IMR-90 (cell line): ENCODE data around the gene DYRK3. TPM values are rescaled to one million over a fixed set of nuclear protein-coding genes. Genes with fewer than 3 reads are reported as not detected.

ENCODE experiments used
- ATAC-seq: fragments of 200-7000 bp; cut with Tn5 transposase; 2 replicates; pipeline ENCODE4 v1.9.1; 2020; ENCODE audit warnings: low read depth, mild to moderate bottlenecking, moderate library complexity
- BruUV-seq: library from RNA; stranded (reverse); fragments of 400-500 nt; replicated peaks from 2 replicates; lab custom pipeline; 2021; lab: Mats Ljungman, UMichigan
- CTCF ChIA-PET: fragments of 300-600 bp; formaldehyde crosslinking; extraction: SDS; loops from one replicate; lab custom pipeline; 2021; ENCODE audit warnings: antibody characterized with exemption; lab: Yijun Ruan, JAX
- POLR2A ChIA-PET: fragments of 300-600 bp; sonication (Branson Sonifier 250); formaldehyde crosslinking; loops from one replicate; lab custom pipeline; 2022; ENCODE audit warnings: antibody characterized with exemption; ENCODE audit not compliant: unreplicated experiment; lab: Charles Lee
- DNase-seq: peaks from one replicate; pipeline ENCODE4 v3.0.0; 2013
- H2AFZ ChIP-seq: replicated peaks from 2 replicates; pipeline ENCODE3; 2013; ENCODE audit warnings: low read length, mild to moderate bottlenecking; ENCODE audit not compliant: poor library complexity
- H2AK5ac ChIP-seq: 2 replicates; pipeline ENCODE4 v1.6.1; 2013; ENCODE audit warnings: low read depth, low read length, inconsistent platforms
- H2AK9ac ChIP-seq: replicated peaks from 2 replicates; pipeline ENCODE3; 2013; ENCODE audit warnings: mild to moderate bottlenecking, low read depth, low read length, moderate library complexity; ENCODE audit not compliant: poor library complexity
- H2BK120ac ChIP-seq: 2 replicates; pipeline ENCODE4 v1.6.1; 2013; ENCODE audit warnings: low read depth, low read length, inconsistent platforms
- H2BK15ac ChIP-seq: 3 replicates; pipeline ENCODE4 v1.6.1; 2013; ENCODE audit warnings: low read depth, low read length, inconsistent platforms
- H2BK20ac ChIP-seq: 2 replicates; pipeline ENCODE4 v1.6.1; 2013; ENCODE audit warnings: low read depth, mild to moderate bottlenecking, inconsistent platforms, low read length, moderate library complexity
- H2BK5ac ChIP-seq: 2 replicates; pipeline ENCODE4 v1.6.1; 2013; ENCODE audit warnings: mild to moderate bottlenecking, low read depth, low read length, inconsistent platforms; ENCODE audit not compliant: poor library complexity, severe bottlenecking
- H3K14ac ChIP-seq: replicated peaks from 2 replicates; pipeline ENCODE4 v1.6.1; 2013; ENCODE audit warnings: low read depth, low read length, inconsistent platforms
- H3K18ac ChIP-seq: 2 replicates; pipeline ENCODE4 v1.6.1; 2013; ENCODE audit warnings: low read depth, low read length, control low read depth
- H3K23ac ChIP-seq: 2 replicates; pipeline ENCODE4 v1.6.1; 2013; ENCODE audit warnings: low read depth, low read length, inconsistent platforms
- H3K27ac ChIP-seq: 2 replicates; pipeline ENCODE4 v1.5.1; 2013; ENCODE audit warnings: mild to moderate bottlenecking, control low read depth, low read length; ENCODE audit not compliant: insufficient read depth
- H3K27me3 ChIP-seq: 2 replicates; pipeline ENCODE4 v1.6.1; 2013; ENCODE audit warnings: low read length; ENCODE audit not compliant: control insufficient read depth, insufficient read depth
- H3K36me3 ChIP-seq: 2 replicates; pipeline ENCODE4 v1.6.1; 2013; ENCODE audit warnings: low read length, mixed read lengths; ENCODE audit not compliant: control insufficient read depth, insufficient read depth
- H3K4ac ChIP-seq: 2 replicates; pipeline ENCODE4 v1.6.1; 2013; ENCODE audit warnings: low read depth, low read length, inconsistent platforms
- H3K4me1 ChIP-seq: 2 replicates; pipeline ENCODE4 v1.6.1; 2013; ENCODE audit warnings: low read length, mixed read lengths; ENCODE audit not compliant: control insufficient read depth, insufficient read depth
- H3K4me2 ChIP-seq: 2 replicates; pipeline ENCODE4 v1.6.1; 2013; ENCODE audit warnings: low read depth, mild to moderate bottlenecking, control low read depth, low read length, moderate library complexity
- H3K4me3 ChIP-seq: 2 replicates; pipeline ENCODE4 v1.5.1; 2013; ENCODE audit warnings: low read depth, mild to moderate bottlenecking, control low read depth, low read length, moderate library complexity; ENCODE audit not compliant: insufficient read depth
- H3K56ac ChIP-seq: 2 replicates; pipeline ENCODE4 v1.6.1; 2013; ENCODE audit warnings: low read length, inconsistent platforms; ENCODE audit not compliant: insufficient read depth; ENCODE audit errors: extremely low read depth
- H3K79me1 ChIP-seq, 2 experiments: 2 replicates each; pipeline ENCODE4 v1.6.1; 2013; ENCODE audit warnings: low read length in 2 of 2, inconsistent platforms in 1 of 2, low read depth in 1 of 2
- H3K9ac ChIP-seq: 2 replicates; pipeline ENCODE4 v1.6.1; 2013; ENCODE audit warnings: low read depth, low read length, control low read depth
- H3K9me1 ChIP-seq: 2 replicates; pipeline ENCODE4 v1.6.1; 2013; ENCODE audit warnings: low read length, inconsistent platforms; ENCODE audit not compliant: insufficient read depth
- H3K9me3 ChIP-seq: 2 replicates; pipeline ENCODE4 v1.6.1; 2013; ENCODE audit warnings: low read length; ENCODE audit not compliant: control insufficient read depth, insufficient read depth
- H4K20me1 ChIP-seq: 2 replicates; pipeline ENCODE4 v1.6.1; 2013; ENCODE audit warnings: low read length, inconsistent platforms; ENCODE audit not compliant: insufficient read depth
- H4K5ac ChIP-seq: 2 replicates; pipeline ENCODE4 v1.6.1; 2013; ENCODE audit warnings: mild to moderate bottlenecking, low read depth, low read length, control low read depth
- H4K8ac ChIP-seq, 2 experiments: 2 replicates each; pipeline ENCODE4 v1.6.1; 2013; ENCODE audit warnings: low read depth in 2 of 2, low read length in 2 of 2, control low read depth in 1 of 2, inconsistent platforms in 1 of 2
- H4K91ac ChIP-seq: 2 replicates; pipeline ENCODE4 v1.6.1; 2013; ENCODE audit warnings: low read depth, low read length, inconsistent platforms; ENCODE audit not compliant: insufficient read depth
- BHLHE40 ChIP-seq: fragments of 150-350 bp; IDR thresholded peaks from 2 replicates; pipeline ENCODE4 v1.6.1; 2016; ENCODE audit warnings: mild to moderate bottlenecking, low read depth, low read length
- CEBPB ChIP-seq: IDR thresholded peaks from 2 replicates; pipeline ENCODE4 v1.6.1; 2012; ENCODE audit warnings: low read depth, low read length, improper control_type of control experiment
- CHD1 ChIP-seq: IDR thresholded peaks from 2 replicates; pipeline ENCODE4 v1.6.1; 2012; ENCODE audit warnings: low read depth, low read length, improper control_type of control experiment
- CTCF ChIP-seq: conservative IDR thresholded peaks from 2 replicates; pipeline ENCODE4 v1.5.1; 2012; ENCODE audit warnings: mild to moderate bottlenecking, low read depth, low read length, improper control_type of control experiment
- FOS ChIP-seq: fragments of 150-350 bp; IDR thresholded peaks from 2 replicates; pipeline ENCODE4 v1.6.1; 2016; ENCODE audit warnings: low read depth, low read length
- MAFK ChIP-seq: IDR thresholded peaks from 2 replicates; pipeline ENCODE4 v1.6.1; 2012; ENCODE audit warnings: low read depth, low read length, improper control_type of control experiment
- MAZ ChIP-seq: IDR thresholded peaks from 2 replicates; pipeline ENCODE4 v1.6.1; 2012; ENCODE audit warnings: low read depth, mild to moderate bottlenecking, low read length, improper control_type of control experiment, moderate library complexity, borderline replicate concordance
- MXI1 ChIP-seq: IDR thresholded peaks from 2 replicates; pipeline ENCODE4 v1.6.1; 2012; ENCODE audit warnings: low read depth, mild to moderate bottlenecking, low read length, moderate library complexity, borderline replicate concordance
- NFE2L2 ChIP-seq: fragments of 150-350 bp; IDR thresholded peaks from 2 replicates; pipeline ENCODE4 v1.6.1; 2016; ENCODE audit warnings: low read depth, mild to moderate bottlenecking, low read length
- RAD21 ChIP-seq: IDR thresholded peaks from 2 replicates; pipeline ENCODE4 v1.6.1; 2012; ENCODE audit warnings: low read length, improper control_type of control experiment
- RCOR1 ChIP-seq: IDR thresholded peaks from 2 replicates; pipeline ENCODE4 v1.6.1; 2012; ENCODE audit warnings: mild to moderate bottlenecking, low read length, improper control_type of control experiment; ENCODE audit not compliant: insufficient replicate concordance
- RFX5 ChIP-seq: IDR thresholded peaks from 2 replicates; pipeline ENCODE4 v1.8.0; 2012; ENCODE audit warnings: low read depth, mild to moderate bottlenecking, low read length, moderate library complexity
- SMC3 ChIP-seq: fragments of 150-350 bp; IDR thresholded peaks from 2 replicates; pipeline ENCODE4 v1.6.1; 2016; ENCODE audit warnings: low read depth, mild to moderate bottlenecking, antibody characterized with exemption, low read length, moderate library complexity
- USF2 ChIP-seq: fragments of 150-350 bp; IDR thresholded peaks from 2 replicates; pipeline ENCODE4 v1.6.1; 2017; ENCODE audit warnings: mild to moderate bottlenecking, antibody characterized with exemption, low read length, low read depth
- WGBS, 2 experiments: methylation state at CpG; one replicate each; pipeline versions ENCODE4 v1.1.5 to v1.1.7; 2013; ENCODE audit warnings: missing lambda C conversion rate in 2 of 2; ENCODE audit not compliant: insufficient read length in 1 of 2; ENCODE audit errors: extremely low coverage in 2 of 2; 5-methylcytosine and 5-hydroxymethylcytosine counted together
- dilution Hi-C: fragments of 300-500 bp; cut with HindIII; formaldehyde crosslinking; loops from one replicate; pipeline ENCODE4 v1.14.3; 2018; ENCODE audit warnings: low sequenced_read_pairs; ENCODE audit not compliant: unreplicated experiment
- in situ Hi-C: fragments of 300-500 bp; cut with MboI; formaldehyde crosslinking; loops from 3 replicates; pipeline ENCODE4 v1.14.3; 2019; ENCODE audit warnings: low sequenced_read_pairs, inconsistent platforms, mixed read lengths
- intact Hi-C: fragments of 100-400 bp; cut with micrococcal nuclease; formaldehyde crosslinking; loops from 2 replicates; pipeline ENCODE4 v1.10.0; 2022
- polyA plus RNA-seq, 3 experiments: library from polyadenylated mRNA; depleted of rRNA; stranded (reverse); fragments of >200 nt; gene quantifications; 2 replicates each; pipeline ENCODE4 v1.2.3, GENCODE V29; 2012; ENCODE audit warnings: low replicate concordance in 1 of 3
- total RNA-seq: library from RNA; depleted of rRNA; stranded (reverse); fragments of >200 nt; gene quantifications from 2 replicates; pipeline ENCODE4 v1.2.3, GENCODE V29; 2012

DYRK3 gene
- total and polyA plus RNA-seq, 2 of the 4 experiments (the other 2 are of a cell fraction): 5.5 to 22.0 TPM

GRCh38 chr1:206604861-206605260 is 30.5 kb upstream of the DYRK3 start:
- Histone ChIP-seq H4K20me1 (no peaks in the 10 kb centered on the region), H3K4me2 (no peak overlapping the region), H3K9me1 (no peaks in the 10 kb centered on the region), H3K56ac (no peak overlapping the region), H3K27ac (no peak overlapping the region), H3K79me1 (no peaks in the 10 kb centered on the region), H3K9ac (no peak overlapping the region), H3K27me3 (no peaks in the 10 kb centered on the region), H3K36me3 (peaks cover 32% of the 10 kb centered on the region), H3K4me1 (no peaks in the 10 kb centered on the region), H2AK9ac (no peak overlapping the region), H3K23ac (no peak overlapping the region), H2BK15ac (no peak overlapping the region), H4K8ac (no peak overlapping the region), H4K5ac (no peak overlapping the region), H2AFZ (no peak overlapping the region), H3K4ac (no peak overlapping the region), H3K18ac (no peak overlapping the region), H3K9me3 (no peaks in the 10 kb centered on the region), H3K14ac (no peak overlapping the region), H2BK5ac (no peak overlapping the region), H2BK120ac (no peak overlapping the region), H4K91ac (no peak overlapping the region), H2AK5ac (no peak overlapping the region), H3K4me3 (no peak overlapping the region), H2BK20ac (no peak overlapping the region)
- no peak for DNase-seq
- 90% methylated on average over 2 of the region's 5 CpGs; no CpG with 5 or more reads in 1 of the 2 experiments for WGBS, 2 experiments
- in situ Hi-C loops (no loop called here), intact Hi-C loops (loop anchor here (5.0 kb wide), 2 partner anchors 377 to 472 kb away; no protein-coding TSS in a partner anchor), dilution Hi-C loops (no loop called here)
- CTCF ChIA-PET: no interaction called here
- POLR2A ChIA-PET: no interaction called here
- TF ChIP-seq SMC3: no peak
- no peak for TF ChIP-seq NFE2L2
- TF ChIP-seq RAD21: no peak
- no peak for TF ChIP-seq CHD1
- no peak for TF ChIP-seq CEBPB
- no peak for TF ChIP-seq BHLHE40
- no peak for TF ChIP-seq FOS
- TF ChIP-seq CTCF: no peak
- TF ChIP-seq MXI1: no peak
- TF ChIP-seq MAFK: no peak
- no peak for TF ChIP-seq MAZ
- TF ChIP-seq RFX5: no peak
- TF ChIP-seq RCOR1: no peak
- no peak for TF ChIP-seq USF2
- ATAC-seq: no peak
- BruUV-seq: no TSS peak
